GM12874 (cell line): ENCODE data around the gene GDPD4.

Experiments used
- TF ChIP-seq, protein P1 (sequence below): IDR thresholded peaks from 2 replicates; pipeline ENCODE4 v1.5.1; 2011; ENCODE audit warnings: low read depth, mild to moderate bottlenecking, control low read depth, low read length, moderate library complexity; ENCODE audit not compliant: insufficient read depth

GDPD4 gene

DNA sequence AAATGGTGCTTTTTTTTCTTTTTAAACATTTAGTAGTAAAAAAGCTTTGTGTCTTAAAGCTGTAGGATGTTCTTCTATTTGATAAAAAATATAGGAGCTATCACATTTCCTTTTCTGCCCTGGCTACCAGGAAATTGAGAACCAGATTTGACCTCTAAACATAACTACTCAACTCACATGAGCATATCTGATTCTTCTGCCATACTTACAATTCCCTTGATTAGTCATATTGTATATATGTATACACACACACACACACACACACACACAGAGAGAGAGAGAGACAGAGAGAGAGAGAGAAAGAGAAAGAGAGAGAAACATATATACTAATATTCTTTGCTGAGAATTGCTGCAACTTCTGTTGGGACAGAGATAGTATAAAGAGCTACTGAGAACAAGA lies 23.0 kb upstream of the GDPD4 start:
- TF ChIP-seq, protein P1, sequence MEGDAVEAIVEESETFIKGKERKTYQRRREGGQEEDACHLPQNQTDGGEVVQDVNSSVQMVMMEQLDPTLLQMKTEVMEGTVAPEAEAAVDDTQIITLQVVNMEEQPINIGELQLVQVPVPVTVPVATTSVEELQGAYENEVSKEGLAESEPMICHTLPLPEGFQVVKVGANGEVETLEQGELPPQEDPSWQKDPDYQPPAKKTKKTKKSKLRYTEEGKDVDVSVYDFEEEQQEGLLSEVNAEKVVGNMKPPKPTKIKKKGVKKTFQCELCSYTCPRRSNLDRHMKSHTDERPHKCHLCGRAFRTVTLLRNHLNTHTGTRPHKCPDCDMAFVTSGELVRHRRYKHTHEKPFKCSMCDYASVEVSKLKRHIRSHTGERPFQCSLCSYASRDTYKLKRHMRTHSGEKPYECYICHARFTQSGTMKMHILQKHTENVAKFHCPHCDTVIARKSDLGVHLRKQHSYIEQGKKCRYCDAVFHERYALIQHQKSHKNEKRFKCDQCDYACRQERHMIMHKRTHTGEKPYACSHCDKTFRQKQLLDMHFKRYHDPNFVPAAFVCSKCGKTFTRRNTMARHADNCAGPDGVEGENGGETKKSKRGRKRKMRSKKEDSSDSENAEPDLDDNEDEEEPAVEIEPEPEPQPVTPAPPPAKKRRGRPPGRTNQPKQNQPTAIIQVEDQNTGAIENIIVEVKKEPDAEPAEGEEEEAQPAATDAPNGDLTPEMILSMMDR: no peak

DNA sequence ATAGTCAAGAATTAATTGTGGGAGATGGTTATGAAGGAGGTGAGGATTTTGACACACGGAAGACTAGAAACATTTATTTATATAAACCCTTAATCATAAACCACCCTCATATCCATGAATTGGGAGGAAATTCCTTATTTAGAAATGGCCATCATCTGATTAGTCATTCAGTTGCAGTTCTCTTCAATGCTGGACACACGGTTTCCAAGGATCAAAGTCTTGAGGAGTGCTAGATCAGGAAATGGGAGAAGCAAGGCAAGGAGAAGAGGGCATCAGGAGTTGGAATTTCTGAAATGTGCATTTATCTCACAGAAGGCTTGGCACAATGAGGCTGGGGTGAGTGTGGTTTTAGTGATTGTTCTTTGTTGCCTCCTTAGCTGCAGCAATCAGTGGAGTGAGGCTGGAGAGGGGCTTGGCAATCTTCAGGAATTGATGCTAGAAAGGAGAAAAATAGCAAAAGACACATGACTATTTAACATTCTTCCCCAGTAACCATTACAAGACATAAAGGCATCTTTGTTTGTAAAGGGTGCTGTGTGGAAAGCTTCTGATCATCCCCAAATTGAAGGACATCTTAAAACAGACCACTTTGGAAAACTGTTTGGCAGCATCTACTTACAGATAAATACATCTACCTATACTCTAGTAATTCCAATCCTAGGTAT lies 21.6 kb upstream of the GDPD4 start:
- TF ChIP-seq, protein P1: no peak

- TF ChIP-seq, protein P1: no peak
Observed at GRCh38 chr11:77322506-77322905, 21.0 kb upstream of the GDPD4 start.

DNA sequence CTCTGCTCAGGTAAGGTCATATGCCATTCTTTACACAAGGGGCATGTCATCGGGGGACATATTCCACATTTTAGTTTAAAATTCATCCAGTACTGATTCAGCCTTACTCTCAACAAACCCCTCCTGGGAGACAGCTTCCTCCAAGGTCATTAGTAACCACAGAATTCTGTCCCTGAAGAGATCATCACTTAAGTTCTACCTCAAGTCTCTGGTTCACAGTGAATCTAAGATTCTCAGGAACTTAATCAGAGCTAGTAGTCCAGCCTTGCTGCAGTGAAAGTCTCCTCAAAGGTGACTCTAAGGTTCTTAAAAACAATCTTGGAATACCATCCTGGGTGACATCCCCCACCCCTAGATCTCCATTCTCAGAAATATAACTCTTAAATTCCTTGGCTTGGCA lies 18.9 kb upstream of the GDPD4 start:
- TF ChIP-seq, protein P1: no peak

GRCh38 chr11:77318600-77318999 lies 17.1 kb upstream of the GDPD4 start:
- TF ChIP-seq, protein P1: no peak

DNA sequence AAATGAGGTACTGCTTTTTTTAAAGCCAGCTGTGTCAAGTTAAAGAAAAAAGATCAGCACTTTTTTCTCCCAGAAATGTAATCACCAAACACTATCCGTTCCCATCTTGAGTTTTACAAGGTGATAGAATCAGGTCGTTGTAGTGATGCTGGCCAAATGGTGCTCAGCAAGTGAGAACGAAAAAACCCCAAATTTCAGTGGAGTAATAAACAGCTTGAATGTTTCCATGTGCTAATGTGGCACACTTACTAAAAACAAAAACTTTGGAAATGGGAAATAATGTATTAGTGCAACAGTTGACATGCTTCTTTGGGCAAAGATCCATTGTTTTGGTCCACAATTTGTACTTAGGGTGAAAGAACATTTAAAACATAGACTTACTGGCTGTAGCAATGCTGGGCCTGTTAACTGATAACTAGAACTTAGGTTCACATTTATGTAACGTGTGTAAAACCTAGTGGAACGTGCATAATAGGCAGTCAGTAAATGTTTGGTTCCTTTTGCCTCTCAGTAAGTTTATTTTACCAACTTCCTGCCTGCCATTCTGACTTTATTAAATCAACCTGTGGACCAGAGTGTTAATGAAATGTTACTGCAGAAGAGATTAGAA lies 15.4 kb upstream of the GDPD4 start:
- TF ChIP-seq, protein P1: no peak

DNA sequence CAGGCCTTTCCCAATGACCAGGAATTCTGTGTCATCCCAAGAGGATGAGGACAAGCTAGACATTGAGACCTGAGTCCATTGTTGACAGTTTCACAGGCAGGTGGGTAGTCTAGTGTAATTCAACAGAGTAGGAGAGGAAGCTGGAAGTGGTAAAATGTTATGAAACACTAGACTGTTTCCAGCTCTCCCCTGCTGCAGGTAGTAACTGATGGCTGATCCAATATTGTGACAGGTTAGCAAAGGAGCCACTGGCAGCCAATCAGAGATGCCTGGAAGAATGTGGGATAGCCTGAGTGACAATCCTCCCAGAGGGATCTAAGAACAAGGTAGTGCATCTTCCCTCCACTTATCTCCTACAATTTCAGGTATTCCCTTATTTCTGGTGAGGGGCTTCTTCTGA lies 10.6 kb upstream of the GDPD4 start:
- TF ChIP-seq, protein P1: no peak

DNA sequence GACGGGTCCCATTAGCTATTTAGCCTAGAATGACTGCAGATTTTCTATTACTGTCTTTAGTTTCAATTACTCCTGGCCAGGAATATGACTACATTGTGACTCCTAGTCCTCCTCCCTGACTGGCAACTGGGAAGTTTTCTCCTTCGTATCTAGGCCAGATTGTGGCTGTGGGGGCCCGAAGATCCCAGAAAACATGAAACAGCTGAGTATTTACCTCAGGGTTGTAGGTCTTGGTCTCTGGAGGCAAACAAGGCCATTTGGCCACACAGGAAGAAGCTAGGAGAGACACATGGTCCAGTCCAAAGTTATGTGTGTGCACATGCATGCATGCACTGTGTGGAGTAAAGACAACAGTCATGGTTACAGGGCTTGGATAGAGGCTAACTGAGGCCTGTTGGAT lies 10.2 kb upstream of the GDPD4 start:
- TF ChIP-seq, protein P1: no peak
